Measurements from ENCODE around the gene S1PR3.
A peak's percentile ranks its signal among the peaks of the same experiment; 100 is the strongest.

S1PR3 gene

GRCh38 chr9:88969646-88970373 is 21.5 kb upstream of the S1PR3 start:
- DNase-seq: no peak

GRCh38 chr9:88971131-88971960 is 19.9 kb upstream of the S1PR3 start:
- no peak for DNase-seq

- no peak for DNase-seq
Measured at GRCh38 chr9:88972401-88972800, 18.9 kb upstream of the S1PR3 start.

- DNase-seq: no peak
Measured at GRCh38 chr9:88973281-88974045, 17.8 kb upstream of the S1PR3 start.

- no peak for DNase-seq
Measured at GRCh38 chr9:88974641-88975040, 16.6 kb upstream of the S1PR3 start.

GRCh38 chr9:88975966-88976889 is 15.0 kb upstream of the S1PR3 start:
- no peak for DNase-seq

GRCh38 chr9:88976890-88977257 is 14.4 kb upstream of the S1PR3 start:
- DNase-seq: no peak

- no peak for DNase-seq
Measured at GRCh38 chr9:88978034-88978433, 13.2 kb upstream of the S1PR3 start.

- no peak for DNase-seq
Measured at GRCh38 chr9:88979021-88979420, 12.2 kb upstream of the S1PR3 start.

- no peak for DNase-seq
Measured at GRCh38 chr9:88979791-88980190, 11.5 kb upstream of the S1PR3 start.

GRCh38 chr9:88980740-88981203 is 10.5 kb upstream of the S1PR3 start:
- DNase-seq: peak; percentile 33

GRCh38 chr9:88983865-88984542 is 7.3 kb upstream of the S1PR3 start:
- DNase-seq: no peak

GRCh38 chr9:88984543-88984883 is 6.8 kb upstream of the S1PR3 start:
- no peak for DNase-seq

GRCh38 chr9:88985616-88986015 is 5.7 kb upstream of the S1PR3 start:
- DNase-seq: no peak

GRCh38 chr9:88986776-88987175 is 4.5 kb upstream of the S1PR3 start:
- DNase-seq: no peak

- no peak for DNase-seq
Measured at GRCh38 chr9:88987661-88988060, 3.6 kb upstream of the S1PR3 start.

GRCh38 chr9:88988796-88989641 is 2.2 kb upstream of the S1PR3 start:
- peak; percentile 65 for DNase-seq

- no peak for DNase-seq
Measured at GRCh38 chr9:88990041-88990728, 1.1 kb upstream of the S1PR3 start.

- DNase-seq: no peak
Measured at GRCh38 chr9:88990729-88991065, 571 bp upstream of the S1PR3 start.

- DNase-seq: no peak
Measured at GRCh38 chr9:88992556-88992955, 1.3 kb downstream of the S1PR3 start.

All from NCI-H226 (cell line).